NOMO-1 treated with DMSO at 0.1 percent for 48 hours (cell line): ENCODE results near the gene MYEOV.

Source experiments
- DNase-seq: peaks from one replicate; lab custom pipeline; 2025; ENCODE audit not compliant: unreplicated experiment; lab: John Stamatoyannopoulos, UW

The MYEOV gene

DNA sequence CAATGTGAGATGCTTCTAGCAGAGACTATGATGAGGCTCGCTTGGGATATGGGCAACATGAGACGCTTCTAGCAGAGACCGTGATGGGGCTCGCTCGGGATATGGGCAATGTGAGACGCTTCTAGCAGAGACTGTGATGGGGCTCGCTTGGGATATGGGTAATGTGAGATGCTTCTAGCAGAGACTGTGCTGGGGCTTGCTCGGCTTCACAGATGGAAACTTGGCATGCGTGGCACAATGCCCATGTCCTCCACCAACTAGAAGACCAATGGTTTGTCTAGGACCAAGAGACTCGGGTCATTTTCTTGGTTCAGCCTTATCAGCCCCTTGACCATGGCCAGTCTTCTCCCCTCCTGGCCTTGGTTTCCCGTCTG, 7.1 kb downstream of the MYEOV start:
- DNase-seq: no peak

DNA sequence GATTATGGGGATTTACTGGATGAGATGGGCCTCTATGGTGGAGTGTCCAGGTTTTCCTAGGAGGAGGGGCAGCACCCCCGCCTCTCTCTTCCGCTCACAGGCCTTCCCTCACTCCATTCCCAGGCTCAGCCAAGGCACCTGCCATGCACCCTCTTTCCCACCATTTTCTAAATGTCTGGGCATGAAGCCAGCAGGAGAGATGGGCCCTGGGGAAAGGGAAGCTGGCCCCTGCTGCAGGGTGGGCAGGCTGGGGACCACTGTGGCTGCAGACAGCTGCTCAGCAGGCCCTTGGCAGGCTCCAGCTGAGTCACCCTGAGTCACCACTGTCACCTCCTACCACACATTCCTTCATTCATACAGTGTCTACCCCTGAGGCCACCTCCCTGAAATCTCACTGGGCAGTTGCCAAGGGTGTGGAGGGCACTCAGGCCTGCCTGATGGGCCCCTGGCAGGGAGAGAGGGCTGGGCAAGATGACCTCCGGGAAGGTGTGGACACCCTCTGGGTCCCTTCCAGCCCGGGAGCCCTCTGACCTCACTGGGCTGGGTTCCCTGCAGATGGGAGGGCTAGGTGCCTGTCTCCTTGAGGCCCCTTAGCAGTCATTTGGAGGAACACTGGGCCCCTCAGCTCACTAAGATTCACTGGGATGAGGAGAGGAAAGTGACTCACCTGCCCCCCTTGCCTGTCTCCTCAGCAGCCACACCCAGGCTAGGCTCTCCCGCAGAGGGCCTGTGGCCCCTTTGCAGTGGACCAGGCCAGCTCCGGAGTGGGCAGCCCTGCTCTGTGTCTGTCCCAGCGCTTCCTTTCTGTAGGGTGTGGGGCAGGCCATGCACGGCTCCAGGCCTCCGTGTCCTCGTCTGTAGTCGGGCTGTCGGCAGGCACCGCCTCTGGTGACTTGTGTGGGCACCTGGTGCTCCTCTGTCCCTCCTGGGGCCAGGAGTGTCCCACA, 7.8 kb downstream of the MYEOV start:
- DNase-seq: peak; percentile 12

DNA sequence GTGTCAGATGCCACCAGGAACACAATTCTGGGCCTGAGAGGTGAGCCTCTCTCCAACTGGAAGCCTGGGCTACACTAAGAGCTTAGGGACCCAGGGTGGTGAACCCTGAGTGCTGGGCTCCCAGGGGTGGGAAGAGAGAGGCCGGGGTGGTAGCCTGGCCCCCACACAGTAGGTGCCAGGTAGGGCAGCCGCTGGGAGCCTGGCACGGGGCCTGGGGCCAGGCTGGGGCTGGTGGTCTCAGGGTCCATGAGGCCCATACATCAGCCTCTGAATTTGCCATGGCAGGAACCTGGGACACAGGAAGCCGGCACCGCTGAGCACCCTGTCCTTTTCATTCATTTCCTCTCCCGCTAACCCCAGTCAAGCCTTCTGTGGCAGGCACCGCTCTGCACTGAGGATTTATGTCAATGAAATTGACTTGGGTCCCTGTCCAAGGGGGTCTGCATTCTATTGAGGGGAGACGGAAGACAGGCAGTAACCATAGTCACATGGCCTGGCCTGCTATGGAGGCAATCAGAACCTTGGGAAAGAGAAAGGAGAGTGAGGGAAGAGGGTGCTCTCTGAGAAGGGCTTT, 8.6 kb downstream of the MYEOV start:
- DNase-seq: no peak

DNA sequence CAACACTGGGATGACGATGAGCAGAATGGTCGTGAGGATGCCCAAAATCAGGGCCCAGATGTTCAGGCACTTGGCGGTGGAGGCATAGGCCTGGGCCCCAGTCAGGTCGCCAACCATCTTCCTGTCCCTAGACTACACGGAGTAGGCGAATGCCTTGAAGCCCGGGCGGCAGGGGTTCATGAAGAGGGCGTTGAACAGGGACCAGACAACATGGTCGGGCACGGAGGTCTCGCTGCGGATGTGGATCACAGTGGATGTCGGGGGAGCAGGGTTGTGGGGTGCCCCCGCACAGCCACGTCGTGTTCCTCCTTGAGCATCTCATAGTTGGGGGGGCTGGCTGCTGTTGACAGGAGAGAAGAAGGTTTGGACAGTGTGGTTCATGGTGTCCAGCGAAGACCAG, 9.5 kb downstream of the MYEOV start:
- no peak for DNase-seq

DNA sequence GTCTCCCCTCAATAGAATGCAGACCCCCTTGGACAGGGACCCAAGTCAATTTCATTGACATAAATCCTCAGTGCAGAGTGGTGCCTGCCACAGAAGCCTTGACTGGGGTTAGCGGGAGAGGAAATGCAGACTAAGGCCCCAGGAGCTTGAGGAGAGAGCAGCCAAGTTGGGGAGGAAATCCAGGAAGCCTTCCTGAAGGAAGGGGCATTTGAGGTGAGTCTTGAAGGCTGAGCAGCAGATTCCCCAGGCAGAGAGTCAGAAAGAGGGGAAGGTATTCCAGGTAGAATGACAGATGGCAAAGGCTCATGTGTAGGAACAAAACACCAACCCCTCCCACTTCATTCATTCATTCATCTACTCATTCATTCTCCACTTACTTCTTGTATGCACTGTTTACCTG, 10.3 kb downstream of the MYEOV start:
- DNase-seq: no peak

DNA sequence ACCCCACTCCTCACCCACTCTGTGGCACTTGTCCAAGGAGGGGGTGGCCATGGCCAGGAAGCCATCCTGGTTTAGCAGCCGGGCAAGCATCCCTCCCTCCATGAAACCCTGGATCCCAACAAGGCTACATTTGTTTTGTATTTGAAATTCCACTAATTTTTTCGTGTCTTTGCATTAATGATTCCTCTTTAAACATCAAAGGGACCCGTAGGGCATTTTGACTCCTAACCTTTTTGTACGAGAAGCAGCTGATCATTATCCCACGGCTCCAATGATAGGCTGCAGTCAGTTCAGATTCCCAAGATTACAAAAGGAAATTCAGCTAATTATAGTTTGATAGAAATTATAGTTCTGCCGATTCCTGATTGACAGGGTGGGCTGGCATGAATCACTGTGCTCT, 10.7 kb downstream of the MYEOV start:
- no peak for DNase-seq

DNA sequence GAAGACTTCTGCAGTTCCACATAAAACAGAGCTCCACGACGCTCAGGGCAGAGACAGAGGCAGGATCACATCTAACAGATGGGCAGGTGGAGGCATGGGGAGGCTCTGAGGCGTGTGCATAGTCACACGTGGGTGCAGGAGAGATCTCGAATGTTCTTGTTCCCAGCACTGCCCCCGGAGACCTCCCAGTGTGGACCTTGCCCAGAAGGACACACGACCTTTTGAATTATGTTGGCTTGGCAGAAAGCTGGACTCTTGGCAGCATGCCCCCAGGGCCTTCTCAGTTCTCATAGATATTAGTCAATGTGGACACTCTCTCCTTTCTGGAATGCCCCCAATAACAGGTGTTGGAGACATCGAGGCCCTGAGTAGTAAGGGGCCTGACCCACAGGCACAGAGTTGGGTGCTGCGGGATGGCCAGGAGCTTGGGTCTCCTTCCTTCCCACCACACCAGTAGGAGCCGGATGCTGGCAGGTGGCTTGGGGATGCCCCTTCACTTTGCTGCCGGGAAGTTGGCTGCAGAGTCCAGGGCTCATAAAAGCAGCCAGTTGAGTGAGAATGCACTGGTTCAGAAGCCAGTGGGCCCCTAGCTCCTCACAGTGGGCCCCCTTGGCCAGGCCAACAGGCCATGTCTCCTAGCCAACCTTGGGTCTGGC, 12.1 kb downstream of the MYEOV start:
- DNase-seq: no peak

DNA sequence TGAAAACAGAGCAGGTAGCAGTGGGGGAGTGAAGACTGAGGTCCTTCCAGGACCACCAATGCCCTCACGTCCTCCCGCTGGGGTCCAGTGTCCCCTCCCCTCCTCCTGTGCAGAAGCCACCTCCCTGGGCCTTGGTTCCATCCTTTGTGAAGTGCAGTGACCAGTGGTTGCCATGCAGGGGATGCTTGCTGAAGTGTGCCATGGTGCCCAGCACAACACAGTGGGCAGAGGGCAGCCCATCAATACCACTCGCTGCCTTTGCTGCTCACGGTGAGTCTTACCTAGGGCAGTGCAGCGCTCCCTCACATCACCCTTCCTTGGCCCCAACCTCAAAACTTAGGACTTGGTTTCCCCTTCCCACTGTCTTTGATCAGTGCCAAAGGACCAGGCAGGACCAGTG, 12.9 kb downstream of the MYEOV start:
- no peak for DNase-seq

DNA sequence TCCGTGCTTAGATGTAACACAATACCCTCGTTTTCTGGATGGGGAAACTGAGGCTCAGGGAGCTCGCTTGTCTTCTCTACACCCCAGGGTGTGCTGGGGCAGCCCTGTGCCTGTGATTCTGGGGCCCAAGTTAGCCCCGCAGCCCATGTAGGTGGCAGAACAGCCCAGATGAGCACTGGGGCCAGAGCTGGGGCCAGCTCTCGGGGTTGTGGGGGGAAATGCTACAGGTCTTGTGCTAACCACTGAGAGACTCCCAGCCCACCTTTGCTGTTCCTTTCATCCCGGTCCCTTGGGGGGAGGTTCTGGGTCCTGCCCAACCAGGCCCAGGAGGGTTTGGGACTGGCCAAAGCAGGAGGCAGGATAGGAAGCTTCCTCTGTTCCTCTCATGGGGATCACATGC, 13.5 kb downstream of the MYEOV start:
- DNase-seq: no peak

DNA sequence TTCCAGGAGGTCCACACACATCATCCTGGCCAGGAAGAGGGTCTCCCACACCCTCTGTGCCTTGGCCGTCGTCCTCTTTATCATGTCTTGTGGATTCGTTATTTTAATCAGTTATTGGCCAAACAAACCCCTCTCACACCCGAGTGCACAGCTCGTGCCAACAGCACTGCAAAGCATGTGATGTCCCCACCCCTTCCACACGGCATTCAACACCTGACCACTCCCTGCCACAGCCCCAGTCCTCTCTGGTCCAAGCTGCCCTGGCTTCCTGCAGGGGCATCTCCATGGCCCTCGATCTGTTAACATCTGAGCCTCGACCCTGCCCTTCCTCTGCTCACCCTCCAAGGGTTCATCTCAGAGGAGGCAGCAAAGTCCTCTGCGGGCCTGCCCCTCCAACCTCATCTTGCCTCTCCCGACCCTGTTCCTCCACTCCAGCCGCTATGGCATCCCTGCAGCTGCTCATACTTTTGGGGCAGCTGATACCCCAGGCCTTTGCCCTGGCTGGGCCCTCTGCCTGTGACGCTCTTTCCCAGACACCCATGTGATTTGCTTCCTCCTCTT, 14.0 kb downstream of the MYEOV start:
- DNase-seq: no peak

DNA sequence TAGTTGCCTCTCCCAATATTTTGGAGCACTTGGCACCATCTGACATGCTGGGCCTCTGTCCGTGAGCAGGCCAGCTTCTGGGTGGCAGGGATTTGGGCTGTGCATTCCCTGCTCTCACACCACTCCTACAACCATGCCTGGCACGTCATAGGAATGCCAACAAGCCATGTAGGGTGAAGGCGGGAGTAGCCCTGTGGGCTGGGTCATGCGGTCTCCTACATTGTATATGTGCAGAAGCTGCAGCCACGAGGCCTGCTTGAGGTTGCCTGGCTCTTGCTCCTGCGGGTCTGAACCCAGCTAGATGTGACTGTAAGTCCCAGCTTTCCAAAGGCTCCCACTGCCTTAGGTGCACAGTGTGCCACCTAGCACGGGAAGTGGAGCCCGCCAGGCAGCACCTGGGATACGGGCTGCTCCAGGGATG, 14.5 kb downstream of the MYEOV start:
- DNase-seq: no peak

DNA sequence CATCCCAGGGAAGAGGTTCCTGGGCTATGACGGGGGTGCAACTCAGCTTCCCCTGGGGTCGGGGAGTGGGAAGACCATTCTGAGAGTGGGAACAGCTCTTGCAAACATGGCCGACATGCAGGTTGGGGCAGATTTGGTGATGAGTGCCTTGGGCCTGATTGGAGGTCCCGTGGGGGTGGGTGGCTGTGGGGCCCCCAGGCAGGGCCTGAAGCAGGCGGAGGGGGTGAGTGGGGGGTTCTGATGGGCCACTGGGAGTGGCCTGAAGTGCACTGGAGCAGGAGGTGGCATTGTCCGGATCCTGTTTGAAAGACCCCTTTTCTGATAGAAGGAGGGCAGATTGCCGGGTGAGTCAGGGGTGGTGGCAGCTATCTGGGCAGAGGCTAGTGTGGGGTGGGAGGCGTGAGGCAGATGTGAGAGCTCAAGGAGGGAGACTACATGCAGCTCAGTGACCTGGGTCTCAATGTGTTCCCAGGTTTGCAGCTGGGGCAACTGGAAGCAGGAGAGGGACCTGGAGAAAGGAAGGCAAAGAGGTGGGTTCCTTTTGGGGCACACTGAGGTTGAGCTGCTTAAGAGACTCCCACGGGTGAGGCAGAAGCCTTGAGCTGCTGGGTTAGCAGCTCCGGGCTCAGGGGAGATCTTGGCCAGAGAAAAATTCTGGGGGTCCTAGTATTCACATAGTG, 15.1 kb downstream of the MYEOV start:
- no peak for DNase-seq

DNA sequence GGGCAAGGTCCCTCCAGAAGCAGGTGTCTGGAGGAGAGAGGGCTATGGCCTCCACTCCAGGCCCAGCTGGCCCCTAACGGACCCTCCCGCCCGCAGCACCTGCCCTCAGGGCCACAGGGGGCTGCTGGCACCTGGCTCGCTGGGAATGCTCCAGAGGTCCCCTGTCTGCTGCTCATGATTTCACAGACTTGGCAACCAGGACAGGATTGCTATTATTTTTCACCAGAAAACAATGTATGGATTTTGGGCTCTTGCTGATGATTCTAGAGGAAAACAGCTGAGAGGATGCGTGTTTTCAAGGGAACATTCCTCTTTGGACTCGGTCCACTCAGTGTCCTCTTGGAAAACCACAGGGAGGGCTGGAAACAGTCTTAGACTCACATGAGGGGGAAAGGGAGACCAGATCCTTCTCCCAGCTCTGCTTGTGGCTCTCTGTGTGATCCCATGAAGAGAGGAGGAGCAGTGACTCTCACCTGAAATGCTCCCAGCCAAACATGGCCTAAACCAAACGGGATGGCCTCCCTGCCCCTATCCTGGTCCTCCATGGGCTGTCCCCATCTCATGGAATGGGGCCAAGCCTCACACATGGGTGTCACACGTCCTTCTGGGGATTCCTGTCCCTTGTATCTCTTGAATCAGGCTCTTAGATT, 15.8 kb downstream of the MYEOV start:
- DNase-seq: no peak

DNA sequence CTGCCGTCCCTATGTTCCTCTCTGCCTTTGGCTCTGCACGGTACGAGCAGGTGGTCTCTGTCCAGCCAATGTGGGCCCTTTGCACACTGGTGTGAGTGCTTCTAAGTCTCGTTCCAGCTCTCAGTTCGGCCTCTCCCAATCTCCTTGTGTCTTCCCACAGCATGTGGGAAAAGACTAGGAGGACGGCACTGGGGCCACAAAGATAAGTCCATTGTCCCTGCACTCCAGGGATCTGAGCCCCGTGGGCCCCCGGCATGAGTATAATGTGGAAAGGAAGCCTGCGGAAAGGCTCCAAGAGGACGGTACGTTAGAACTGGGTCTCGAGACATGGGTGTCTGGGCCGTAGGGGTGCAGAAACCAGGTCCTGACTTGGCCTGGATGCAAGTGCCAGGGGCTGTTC, 16.4 kb downstream of the MYEOV start:
- no peak for DNase-seq

DNA sequence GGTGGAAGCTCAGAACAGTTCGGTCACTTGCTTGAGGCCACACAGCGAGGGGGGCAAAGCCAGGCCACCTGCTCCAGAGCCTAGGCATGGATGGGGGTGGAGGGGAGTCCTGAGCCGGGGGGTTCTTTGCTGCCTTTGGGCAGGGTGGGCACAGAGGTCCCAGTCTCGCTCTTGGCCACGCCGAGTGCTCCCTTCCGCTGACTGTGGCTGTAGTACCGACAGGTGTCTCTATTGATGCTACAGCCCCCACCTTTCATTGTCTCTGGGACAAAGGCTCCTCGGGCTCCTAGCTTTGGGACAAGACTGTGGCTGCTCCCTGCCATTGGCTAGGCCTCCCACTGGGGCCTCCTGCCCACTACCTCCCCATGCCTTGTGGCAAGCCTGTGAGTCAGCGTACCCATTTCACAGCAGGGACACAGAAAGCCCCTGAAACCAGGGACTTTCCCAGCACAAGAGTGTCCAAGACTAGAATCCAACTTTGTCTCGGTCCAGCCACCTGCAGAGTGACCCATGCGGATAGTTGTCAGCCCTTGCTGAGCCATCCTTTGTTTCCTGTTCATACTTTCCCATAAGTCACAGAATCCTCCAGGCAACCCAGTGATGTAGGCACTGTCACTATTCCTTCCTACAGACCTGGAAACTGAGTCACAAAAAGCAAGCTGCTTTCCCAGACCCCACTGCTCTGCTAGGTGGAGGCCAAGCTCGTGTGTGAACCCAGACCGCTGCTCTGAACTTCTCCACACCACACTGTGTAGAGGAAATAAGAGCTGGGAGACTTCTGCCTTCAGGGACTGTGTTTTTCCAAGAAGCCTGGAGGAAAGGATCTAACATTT, 17.2 kb downstream of the MYEOV start:
- DNase-seq: no peak

DNA sequence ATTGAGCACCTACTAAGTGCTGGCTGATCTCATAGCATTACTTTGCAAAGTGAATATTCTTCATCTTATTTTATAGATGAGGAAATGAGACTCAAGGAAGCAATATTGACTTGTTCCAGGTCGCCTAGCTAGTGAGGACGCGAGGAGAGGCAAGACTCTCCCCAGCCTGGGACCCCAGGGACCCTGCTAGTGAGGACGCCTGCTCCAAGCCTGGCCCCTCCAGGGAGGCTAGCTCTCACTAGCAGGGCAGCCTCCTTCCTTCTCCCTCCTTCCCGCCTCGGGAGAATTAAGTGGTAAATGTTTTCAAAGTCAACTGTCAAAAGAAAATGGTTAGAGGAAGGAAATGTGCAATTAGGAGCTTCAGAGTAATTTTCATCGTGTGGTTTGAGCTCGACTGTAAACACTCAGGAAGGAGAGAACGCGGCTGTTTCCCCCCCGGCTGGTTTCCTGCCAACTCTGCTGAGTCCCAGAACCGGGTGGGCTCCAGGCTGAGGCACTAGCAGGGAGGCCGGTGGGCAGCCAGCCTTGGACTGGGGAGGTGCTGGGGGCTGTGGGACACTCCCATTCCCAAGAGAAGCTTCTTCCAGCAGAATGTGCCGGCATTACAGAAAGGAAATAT, 17.9 kb downstream of the MYEOV start:
- peak; percentile 86 for DNase-seq

DNA sequence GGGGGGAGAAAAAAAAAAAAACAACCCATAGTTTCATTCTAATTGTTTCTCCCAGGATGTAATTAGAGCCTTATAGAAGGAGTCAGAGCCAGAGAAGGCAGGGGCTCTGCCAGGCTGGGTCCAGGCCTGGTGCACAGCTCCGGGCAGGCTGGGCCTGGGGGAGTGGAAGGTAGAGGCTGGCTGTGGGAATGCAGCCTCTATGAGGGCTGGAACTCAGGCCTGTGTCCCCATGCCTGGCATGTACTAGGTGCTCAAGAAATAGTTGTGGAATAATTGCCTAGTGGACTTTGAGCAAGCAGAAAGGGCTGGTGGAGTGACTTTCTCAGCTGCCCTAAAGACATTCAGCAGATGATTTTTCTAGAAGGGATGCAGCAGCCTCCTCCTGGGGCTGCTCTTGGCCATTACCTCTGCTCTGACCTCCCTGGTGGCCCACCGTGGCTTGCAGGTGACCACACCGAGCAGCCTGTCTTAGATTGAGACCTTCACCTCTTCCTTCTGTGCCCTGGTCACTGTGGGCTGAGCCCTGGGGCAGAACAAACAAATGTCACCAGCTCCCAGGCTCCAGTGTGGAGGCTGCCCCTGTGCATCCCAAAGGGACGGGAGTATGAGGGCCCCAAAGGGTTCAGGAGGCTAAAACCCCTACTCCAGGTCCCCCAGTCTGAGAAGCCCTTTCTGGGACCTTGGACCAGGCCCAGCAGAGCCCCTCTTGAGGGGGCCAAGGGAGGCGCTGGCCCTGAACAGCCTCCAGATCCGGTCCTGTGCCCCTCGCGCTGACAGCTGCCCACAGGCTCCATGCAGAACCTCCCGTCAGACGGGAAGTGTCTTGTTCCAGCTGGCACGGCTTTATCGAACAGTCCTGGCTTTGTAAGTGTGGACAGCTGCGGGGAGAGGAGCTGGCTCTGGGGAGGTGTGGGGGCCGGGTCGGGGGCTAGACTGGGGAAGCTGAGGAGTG, 18.8 kb downstream of the MYEOV start:
- DNase-seq: no peak

DNA sequence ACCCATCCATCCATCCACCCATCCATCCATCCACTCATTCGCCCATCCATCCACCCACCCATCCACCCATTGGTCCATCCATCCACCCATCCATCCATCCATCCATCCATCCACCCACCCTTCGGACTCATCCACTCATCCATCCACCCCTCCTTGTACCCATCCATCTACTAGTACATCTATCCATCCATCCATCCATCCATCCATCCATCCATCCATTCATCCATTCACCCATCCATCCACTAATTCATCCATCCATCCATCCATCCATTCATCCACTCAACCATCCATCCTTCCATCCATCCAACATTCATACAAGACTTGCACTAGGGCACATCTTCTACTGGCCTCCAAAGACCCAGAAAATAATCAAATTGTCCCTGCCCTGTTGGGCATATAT, 20.0 kb downstream of the MYEOV start:
- DNase-seq: no peak
